ENCODE results near the gene MAGEF1.

MAGEF1 gene

GRCh38 chr3:184717399-184717983, 5.6 kb upstream of the MAGEF1 start:
- Histone ChIP-seq H3K4me1 (ENCODE audit: control insufficient read depth, insufficient read depth, low read depth, low read length) (peaks cover 12% of the 10 kb centered on the region), H4K8ac (ENCODE audit: low read length) (peak overlapping the region; percentile 97), H3K27ac (ENCODE audit: low read length, poor library complexity, severe bottlenecking) (no peak overlapping the region), H2BK5ac (ENCODE audit: low read depth, low read length, poor library complexity, severe bottlenecking) (no peak overlapping the region), H3K36me3 (ENCODE audit: control insufficient read depth in 1 of 2, insufficient read depth in 2 of 2, low read depth in 1 of 2, low read length in 2 of 2) (no peaks in the 10 kb centered on the region), H3K79me1 (replicated peaks; ENCODE audit: low read length, poor library complexity, severe bottlenecking) (no peaks in the 10 kb centered on the region), H2BK120ac (ENCODE audit: low read depth, low read length) (peak overlapping the region; percentile 91), H3K4ac (ENCODE audit: low read depth in 1 of 2, low read length in 2 of 2) (peak overlapping the region; percentile 78 to 99), H3K4me2 (ENCODE audit: low read length, poor library complexity, severe bottlenecking) (peak overlapping the region; percentile 24), H2BK12ac (ENCODE audit: low read length in 2 of 2) (peak overlapping the region; percentile 69 to 92), H3K23ac (ENCODE audit: low read length in 2 of 2) (no peak overlapping the region), H2AK5ac (ENCODE audit: low read length, severe bottlenecking) (peak overlapping the region; percentile 35), H2BK15ac (ENCODE audit: low read depth, poor library complexity, severe bottlenecking) (peak overlapping the region; percentile 93), H3K9ac (ENCODE audit: low read length) (no peak overlapping the region), H4K91ac (ENCODE audit: low read length) (peak overlapping the region; percentile 90), H3K27me3 (ENCODE audit: control insufficient read depth in 1 of 2, insufficient read depth in 1 of 2, low read length in 2 of 2) (no peaks in the 10 kb centered on the region), H3K18ac (ENCODE audit: low read depth in 1 of 2, low read length in 2 of 2) (peak overlapping the region; percentile 91 to 97), H3K14ac (ENCODE audit: low read length in 2 of 2) (peak overlapping the region in 1 of 2 experiments; percentile 7), H3K4me3 (ENCODE audit: insufficient read depth in 1 of 2, low read depth in 1 of 2, low read length in 2 of 2) (no peak overlapping the region), H2AFZ (ENCODE audit: low read depth, low read length) (peak overlapping the region; percentile 66), H3K9me3 (ENCODE audit: control insufficient read depth, low read length) (no peaks in the 10 kb centered on the region)
- DNase-seq: peak; percentile 50
- 53% methylated on average over 7 of the region's 8 CpGs for WGBS

- Histone ChIP-seq H2AK5ac (ENCODE audit: low read length, severe bottlenecking) (no peak overlapping the region), H3K14ac (ENCODE audit: low read length in 2 of 2) (peak overlapping the region in 1 of 2 experiments; percentile 53), H3K27me3 (ENCODE audit: control insufficient read depth in 1 of 2, insufficient read depth in 1 of 2, low read length in 2 of 2) (no peaks in the 10 kb centered on the region), H2BK12ac (ENCODE audit: low read length in 2 of 2) (peak overlapping the region; percentile 69 to 99), H3K23ac (ENCODE audit: low read length in 2 of 2) (peak overlapping the region in 1 of 2 experiments; percentile 81), H2BK120ac (ENCODE audit: low read depth, low read length) (peak overlapping the region; percentile 91), H2BK5ac (ENCODE audit: low read depth, low read length, poor library complexity, severe bottlenecking) (no peak overlapping the region), H2BK15ac (ENCODE audit: low read depth, poor library complexity, severe bottlenecking) (peak overlapping the region; percentile 92), H4K8ac (ENCODE audit: low read length) (peak overlapping the region; percentile 97), H3K4me1 (ENCODE audit: control insufficient read depth, insufficient read depth, low read depth, low read length) (peaks cover 14% of the 10 kb centered on the region), H3K18ac (ENCODE audit: low read depth in 1 of 2, low read length in 2 of 2) (peak overlapping the region; percentile 91 to 97), H3K27ac (ENCODE audit: low read length, poor library complexity, severe bottlenecking) (peak overlapping the region; percentile 30), H3K36me3 (ENCODE audit: control insufficient read depth in 1 of 2, insufficient read depth in 2 of 2, low read depth in 1 of 2, low read length in 2 of 2) (no peaks in the 10 kb centered on the region), H4K91ac (ENCODE audit: low read length) (peak overlapping the region; percentile 90), H3K79me1 (replicated peaks; ENCODE audit: low read length, poor library complexity, severe bottlenecking) (no peaks in the 10 kb centered on the region), H2AFZ (ENCODE audit: low read depth, low read length) (peak overlapping the region; percentile 66), H3K9me3 (ENCODE audit: control insufficient read depth, low read length) (no peaks in the 10 kb centered on the region), H3K4ac (ENCODE audit: low read depth in 1 of 2, low read length in 2 of 2) (peak overlapping the region; percentile 88 to 99), H3K4me3 (ENCODE audit: insufficient read depth in 1 of 2, low read depth in 1 of 2, low read length in 2 of 2) (peak overlapping the region in 1 of 2 experiments; percentile 54), H3K9ac (ENCODE audit: low read length) (peak overlapping the region; percentile 65), H3K4me2 (ENCODE audit: low read length, poor library complexity, severe bottlenecking) (peak overlapping the region; percentile 24)
- DNase-seq: peak; percentile 85
- 12% methylated on average over 20 of the region's 20 CpGs for WGBS
Measured at GRCh38 chr3:184716622-184717398, 4.9 kb upstream of the MAGEF1 start.

GRCh38 chr3:184715943-184716621, 4.2 kb upstream of the MAGEF1 start:
- Histone ChIP-seq H4K8ac (ENCODE audit: low read length) (no peak overlapping the region), H2BK12ac (ENCODE audit: low read length in 2 of 2) (peak overlapping the region; percentile 69 to 99), H3K9ac (ENCODE audit: low read length) (peak overlapping the region; percentile 65), H2AFZ (ENCODE audit: low read depth, low read length) (peak overlapping the region; percentile 36), H3K9me3 (ENCODE audit: control insufficient read depth, low read length) (no peaks in the 10 kb centered on the region), H3K14ac (ENCODE audit: low read length in 2 of 2) (no peak overlapping the region), H2BK15ac (ENCODE audit: low read depth, poor library complexity, severe bottlenecking) (peak overlapping the region; percentile 95), H3K4me2 (ENCODE audit: low read length, poor library complexity, severe bottlenecking) (peak overlapping the region; percentile 24), H3K4me1 (ENCODE audit: control insufficient read depth, insufficient read depth, low read depth, low read length) (peaks cover 14% of the 10 kb centered on the region), H3K4ac (ENCODE audit: low read depth in 1 of 2, low read length in 2 of 2) (peak overlapping the region in 1 of 2 experiments; percentile 88), H3K18ac (ENCODE audit: low read depth in 1 of 2, low read length in 2 of 2) (peak overlapping the region; percentile 83 to 96), H2BK120ac (ENCODE audit: low read depth, low read length) (no peak overlapping the region), H3K4me3 (ENCODE audit: insufficient read depth in 1 of 2, low read depth in 1 of 2, low read length in 2 of 2) (peak overlapping the region in 1 of 2 experiments; percentile 54), H3K27ac (ENCODE audit: low read length, poor library complexity, severe bottlenecking) (peak overlapping the region; percentile 30), H3K23ac (ENCODE audit: low read length in 2 of 2) (peak overlapping the region in 1 of 2 experiments; percentile 81), H3K79me1 (replicated peaks; ENCODE audit: low read length, poor library complexity, severe bottlenecking) (no peaks in the 10 kb centered on the region), H4K91ac (ENCODE audit: low read length) (peak overlapping the region; percentile 77), H2AK5ac (ENCODE audit: low read length, severe bottlenecking) (no peak overlapping the region), H2BK5ac (ENCODE audit: low read depth, low read length, poor library complexity, severe bottlenecking) (no peak overlapping the region), H3K27me3 (ENCODE audit: control insufficient read depth in 1 of 2, insufficient read depth in 1 of 2, low read length in 2 of 2) (no peaks in the 10 kb centered on the region), H3K36me3 (ENCODE audit: control insufficient read depth in 1 of 2, insufficient read depth in 2 of 2, low read depth in 1 of 2, low read length in 2 of 2) (no peaks in the 10 kb centered on the region)
- 90% methylated on average over 7 of the region's 8 CpGs for WGBS
- DNase-seq: no peak

- no peaks in the 10 kb centered on the region for H3K9me3 ChIP-seq (ENCODE audit: control insufficient read depth, low read length)
- H3K27ac ChIP-seq (ENCODE audit: low read length, poor library complexity, severe bottlenecking): no peak overlapping the region
- H3K79me1 ChIP-seq (replicated peaks; ENCODE audit: low read length, poor library complexity, severe bottlenecking): peaks cover 10% of the 10 kb centered on the region
- H4K91ac ChIP-seq (ENCODE audit: low read length): no peak overlapping the region
- peaks cover 3 to 9% of the 10 kb centered on the region in 2 experiments for H3K36me3 ChIP-seq (ENCODE audit: control insufficient read depth in 1 of 2, insufficient read depth in 2 of 2, low read depth in 1 of 2, low read length in 2 of 2)
- H3K4me2 ChIP-seq (ENCODE audit: low read length, poor library complexity, severe bottlenecking): no peak overlapping the region
- H3K4me3 ChIP-seq (ENCODE audit: insufficient read depth in 1 of 2, low read depth in 1 of 2, low read length in 2 of 2): no peak overlapping the region
- H3K9ac ChIP-seq (ENCODE audit: low read length): no peak overlapping the region
- no peak overlapping the region for H3K4ac ChIP-seq (ENCODE audit: low read depth in 1 of 2, low read length in 2 of 2)
- H3K4me1 ChIP-seq (ENCODE audit: control insufficient read depth, insufficient read depth, low read depth, low read length): peaks cover 18% of the 10 kb centered on the region
- H2AFZ ChIP-seq (ENCODE audit: low read depth, low read length): no peak overlapping the region
- H4K8ac ChIP-seq (ENCODE audit: low read length): no peak overlapping the region
- DNase-seq: no peak
- WGBS: 92% methylated on average over 2 of the region's 2 CpGs
- no peak overlapping the region for H3K23ac ChIP-seq (ENCODE audit: low read length in 2 of 2)
- H3K18ac ChIP-seq (ENCODE audit: low read depth in 1 of 2, low read length in 2 of 2): no peak overlapping the region
- H2BK15ac ChIP-seq (ENCODE audit: low read depth, poor library complexity, severe bottlenecking): no peak overlapping the region
- H3K14ac ChIP-seq (ENCODE audit: low read length in 2 of 2): no peak overlapping the region
- no peak overlapping the region for H2BK5ac ChIP-seq (ENCODE audit: low read depth, low read length, poor library complexity, severe bottlenecking)
- H2BK120ac ChIP-seq (ENCODE audit: low read depth, low read length): no peak overlapping the region
- H2AK5ac ChIP-seq (ENCODE audit: low read length, severe bottlenecking): no peak overlapping the region
- H2BK12ac ChIP-seq (ENCODE audit: low read length in 2 of 2): peak overlapping the region in 1 of 2 experiments; percentile 62
- no peaks in the 10 kb centered on the region for H3K27me3 ChIP-seq (ENCODE audit: control insufficient read depth in 1 of 2, insufficient read depth in 1 of 2, low read length in 2 of 2)
Measured at GRCh38 chr3:184713521-184713920, 1.7 kb upstream of the MAGEF1 start.

Measured in mesenchymal stem cell (in vitro differentiated cells and primary cell).